ENCODE data around the gene MICB.
A peak's percentile ranks its signal among the peaks of the same experiment; 100 is the strongest.

- TF ChIP-seq, protein P1, sequence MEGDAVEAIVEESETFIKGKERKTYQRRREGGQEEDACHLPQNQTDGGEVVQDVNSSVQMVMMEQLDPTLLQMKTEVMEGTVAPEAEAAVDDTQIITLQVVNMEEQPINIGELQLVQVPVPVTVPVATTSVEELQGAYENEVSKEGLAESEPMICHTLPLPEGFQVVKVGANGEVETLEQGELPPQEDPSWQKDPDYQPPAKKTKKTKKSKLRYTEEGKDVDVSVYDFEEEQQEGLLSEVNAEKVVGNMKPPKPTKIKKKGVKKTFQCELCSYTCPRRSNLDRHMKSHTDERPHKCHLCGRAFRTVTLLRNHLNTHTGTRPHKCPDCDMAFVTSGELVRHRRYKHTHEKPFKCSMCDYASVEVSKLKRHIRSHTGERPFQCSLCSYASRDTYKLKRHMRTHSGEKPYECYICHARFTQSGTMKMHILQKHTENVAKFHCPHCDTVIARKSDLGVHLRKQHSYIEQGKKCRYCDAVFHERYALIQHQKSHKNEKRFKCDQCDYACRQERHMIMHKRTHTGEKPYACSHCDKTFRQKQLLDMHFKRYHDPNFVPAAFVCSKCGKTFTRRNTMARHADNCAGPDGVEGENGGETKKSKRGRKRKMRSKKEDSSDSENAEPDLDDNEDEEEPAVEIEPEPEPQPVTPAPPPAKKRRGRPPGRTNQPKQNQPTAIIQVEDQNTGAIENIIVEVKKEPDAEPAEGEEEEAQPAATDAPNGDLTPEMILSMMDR (tag by site-specific recombination; IDR thresholded peaks at IDR 0.05): no peak
- no peak for TF ChIP-seq PRDM2 (tag by site-specific recombination; IDR thresholded peaks at IDR 0.05; ENCODE audit: borderline replicate concordance)
- TF ChIP-seq KLF17 (tag by site-specific recombination; IDR thresholded peaks at IDR 0.05): no peak; the same call in none of the 2 replicates
- TF ChIP-seq ZNF404 (tag by site-specific recombination; IDR thresholded peaks at IDR 0.05): no peak
- TF ChIP-seq ZNF274 (IDR thresholded peaks at IDR 0.05; ENCODE audit: low read length): no peak
- no peak for TF ChIP-seq ZNF274 (tag by site-specific recombination; IDR thresholded peaks at IDR 0.05; ENCODE audit: borderline replicate concordance)
- peak; percentile 79 for TF ChIP-seq ZIC2 (tag by site-specific recombination; IDR thresholded peaks at IDR 0.05)
- TF ChIP-seq, protein P2, sequence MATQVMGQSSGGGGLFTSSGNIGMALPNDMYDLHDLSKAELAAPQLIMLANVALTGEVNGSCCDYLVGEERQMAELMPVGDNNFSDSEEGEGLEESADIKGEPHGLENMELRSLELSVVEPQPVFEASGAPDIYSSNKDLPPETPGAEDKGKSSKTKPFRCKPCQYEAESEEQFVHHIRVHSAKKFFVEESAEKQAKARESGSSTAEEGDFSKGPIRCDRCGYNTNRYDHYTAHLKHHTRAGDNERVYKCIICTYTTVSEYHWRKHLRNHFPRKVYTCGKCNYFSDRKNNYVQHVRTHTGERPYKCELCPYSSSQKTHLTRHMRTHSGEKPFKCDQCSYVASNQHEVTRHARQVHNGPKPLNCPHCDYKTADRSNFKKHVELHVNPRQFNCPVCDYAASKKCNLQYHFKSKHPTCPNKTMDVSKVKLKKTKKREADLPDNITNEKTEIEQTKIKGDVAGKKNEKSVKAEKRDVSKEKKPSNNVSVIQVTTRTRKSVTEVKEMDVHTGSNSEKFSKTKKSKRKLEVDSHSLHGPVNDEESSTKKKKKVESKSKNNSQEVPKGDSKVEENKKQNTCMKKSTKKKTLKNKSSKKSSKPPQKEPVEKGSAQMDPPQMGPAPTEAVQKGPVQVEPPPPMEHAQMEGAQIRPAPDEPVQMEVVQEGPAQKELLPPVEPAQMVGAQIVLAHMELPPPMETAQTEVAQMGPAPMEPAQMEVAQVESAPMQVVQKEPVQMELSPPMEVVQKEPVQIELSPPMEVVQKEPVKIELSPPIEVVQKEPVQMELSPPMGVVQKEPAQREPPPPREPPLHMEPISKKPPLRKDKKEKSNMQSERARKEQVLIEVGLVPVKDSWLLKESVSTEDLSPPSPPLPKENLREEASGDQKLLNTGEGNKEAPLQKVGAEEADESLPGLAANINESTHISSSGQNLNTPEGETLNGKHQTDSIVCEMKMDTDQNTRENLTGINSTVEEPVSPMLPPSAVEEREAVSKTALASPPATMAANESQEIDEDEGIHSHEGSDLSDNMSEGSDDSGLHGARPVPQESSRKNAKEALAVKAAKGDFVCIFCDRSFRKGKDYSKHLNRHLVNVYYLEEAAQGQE (tag by site-specific recombination; IDR thresholded peaks at IDR 0.05): no peak; the same call in 1 of the 2 replicates
Observed at GRCh38 chr6:31541658-31542521, 43.9 kb downstream of the MICB start, which contains the start of gene DDX39B.
